Osteoblast (primary cell): Measurements from ENCODE around the gene CHRNA10. TPM values are rescaled to one million over a fixed set of nuclear protein-coding genes. Genes with fewer than 3 reads are reported as not detected.
A peak's percentile ranks its signal among the peaks of the same experiment; 100 is the strongest.
"Not testable (repeated sequence)": the region's sequence is repeated elsewhere in the genome, so short reads cannot be mapped to it uniquely, and the experiment has no call there.

Experiments
- DNase-seq: peaks from one replicate; pipeline ENCODE4 v3.0.0; 2011; ENCODE audit warnings: low spot score, mixed read lengths; ENCODE audit not compliant: insufficient read length; ENCODE audit errors: missing footprints
- H2AFZ ChIP-seq: 2 replicates; pipeline ENCODE4 v1.6.0; 2011; ENCODE audit warnings: mild to moderate bottlenecking, low read length
- H3K27ac ChIP-seq: 2 replicates; pipeline ENCODE4 v1.5.1; 2011; ENCODE audit warnings: mild to moderate bottlenecking, low read depth, low read length, moderate library complexity
- H3K27me3 ChIP-seq: 2 replicates; pipeline ENCODE4 v1.6.0; 2012; ENCODE audit warnings: mild to moderate bottlenecking, control low read depth, inconsistent platforms, low read length, moderate library complexity; ENCODE audit not compliant: insufficient read depth
- H3K36me3 ChIP-seq: 2 replicates; pipeline ENCODE4 v1.5.1; 2011; ENCODE audit warnings: mild to moderate bottlenecking, low read length, control low read depth, moderate library complexity; ENCODE audit not compliant: insufficient read depth
- H3K4me1 ChIP-seq: 2 replicates; pipeline ENCODE4 v1.5.1; 2011; ENCODE audit warnings: mild to moderate bottlenecking, low read length, control low read depth, moderate library complexity; ENCODE audit not compliant: insufficient read depth
- H3K4me2 ChIP-seq: 2 replicates; pipeline ENCODE4 v1.6.0; 2011; ENCODE audit warnings: mild to moderate bottlenecking, low read length; ENCODE audit not compliant: insufficient read depth
- H3K4me3 ChIP-seq: fragments of 200-600 bp; sonication (generic); 3 replicates; pipeline ENCODE4 v1.5.1; 2012; ENCODE audit warnings: mild to moderate bottlenecking, low read length, inconsistent platforms; ENCODE audit not compliant: insufficient read depth
- H3K79me2 ChIP-seq: 2 replicates; pipeline ENCODE4 v1.6.0; 2012; ENCODE audit warnings: mild to moderate bottlenecking, low read length, control low read depth, inconsistent platforms; ENCODE audit not compliant: insufficient read depth
- H3K9me3 ChIP-seq: 2 replicates; pipeline ENCODE4 v1.5.1; 2011; ENCODE audit warnings: low read depth, low read length, control low read depth
- H4K20me1 ChIP-seq: 2 replicates; pipeline ENCODE4 v1.6.0; 2012; ENCODE audit warnings: mild to moderate bottlenecking, low read length, control low read depth; ENCODE audit not compliant: insufficient read depth
- total RNA-seq: library from RNA; depleted of rRNA; stranded (reverse); fragments of >200 nt; gene quantifications from 2 replicates; pipeline ENCODE4 v1.2.3, GENCODE V29; 2012
- TF ChIP-seq, protein P1 (sequence below): IDR thresholded peaks from 2 replicates; pipeline ENCODE4 v1.5.1; 2011; ENCODE audit warnings: mild to moderate bottlenecking, low read depth, low read length, moderate library complexity; ENCODE audit errors: extremely low read depth

The CHRNA10 gene
- total RNA-seq, 1 donor = 0.72 TPM

DNA sequence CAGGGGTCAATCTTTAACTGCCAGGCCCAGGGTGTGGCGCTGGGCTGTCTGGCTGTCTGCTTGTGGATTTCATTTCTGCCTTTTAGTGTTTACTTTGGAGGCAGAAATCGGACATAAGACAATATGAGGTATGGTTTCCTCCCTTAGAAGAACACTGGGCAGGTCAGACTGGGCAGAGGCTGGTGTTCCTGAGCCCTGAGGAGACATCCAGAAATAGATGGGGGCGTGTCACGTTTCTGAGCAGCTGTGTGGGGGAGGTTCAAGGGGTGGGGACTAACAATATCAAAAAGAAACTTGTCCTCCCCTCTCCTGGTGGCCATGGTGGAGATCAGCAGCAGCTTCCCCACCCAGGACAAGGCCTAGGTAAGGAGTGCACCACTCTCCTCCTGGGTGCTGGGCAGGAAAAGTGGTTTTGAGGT is 26.4 kb downstream of the CHRNA10 start, which contains the start of gene ART1:
TSS of gene ART1 (plus strand) at position 312 of the 419 bp plus-strand sequence. CDS start 14,086 bp downstream, outside the sequence.
- H3K36me3 ChIP-seq = no peaks in the 10 kb centered on the region
- peaks cover 8% of the 10 kb centered on the region for H3K4me1 ChIP-seq
- no peak within 1 kb of the TSS for H3K27ac ChIP-seq
- no peaks in the 10 kb centered on the region for H3K9me3 ChIP-seq
- TF ChIP-seq, protein P1, sequence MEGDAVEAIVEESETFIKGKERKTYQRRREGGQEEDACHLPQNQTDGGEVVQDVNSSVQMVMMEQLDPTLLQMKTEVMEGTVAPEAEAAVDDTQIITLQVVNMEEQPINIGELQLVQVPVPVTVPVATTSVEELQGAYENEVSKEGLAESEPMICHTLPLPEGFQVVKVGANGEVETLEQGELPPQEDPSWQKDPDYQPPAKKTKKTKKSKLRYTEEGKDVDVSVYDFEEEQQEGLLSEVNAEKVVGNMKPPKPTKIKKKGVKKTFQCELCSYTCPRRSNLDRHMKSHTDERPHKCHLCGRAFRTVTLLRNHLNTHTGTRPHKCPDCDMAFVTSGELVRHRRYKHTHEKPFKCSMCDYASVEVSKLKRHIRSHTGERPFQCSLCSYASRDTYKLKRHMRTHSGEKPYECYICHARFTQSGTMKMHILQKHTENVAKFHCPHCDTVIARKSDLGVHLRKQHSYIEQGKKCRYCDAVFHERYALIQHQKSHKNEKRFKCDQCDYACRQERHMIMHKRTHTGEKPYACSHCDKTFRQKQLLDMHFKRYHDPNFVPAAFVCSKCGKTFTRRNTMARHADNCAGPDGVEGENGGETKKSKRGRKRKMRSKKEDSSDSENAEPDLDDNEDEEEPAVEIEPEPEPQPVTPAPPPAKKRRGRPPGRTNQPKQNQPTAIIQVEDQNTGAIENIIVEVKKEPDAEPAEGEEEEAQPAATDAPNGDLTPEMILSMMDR = no peak
- H3K79me2 ChIP-seq = no peaks in the 10 kb centered on the region
- no peak within 1 kb of the TSS for H3K4me2 ChIP-seq
- H4K20me1 ChIP-seq = no peaks in the 10 kb centered on the region
- DNase-seq = no peak
- no peak within 1 kb of the TSS for H2AFZ ChIP-seq
- H3K27me3 ChIP-seq = peaks cover 44% of the 10 kb centered on the region
- H3K4me3 ChIP-seq = no peak within 1 kb of the TSS

DNA sequence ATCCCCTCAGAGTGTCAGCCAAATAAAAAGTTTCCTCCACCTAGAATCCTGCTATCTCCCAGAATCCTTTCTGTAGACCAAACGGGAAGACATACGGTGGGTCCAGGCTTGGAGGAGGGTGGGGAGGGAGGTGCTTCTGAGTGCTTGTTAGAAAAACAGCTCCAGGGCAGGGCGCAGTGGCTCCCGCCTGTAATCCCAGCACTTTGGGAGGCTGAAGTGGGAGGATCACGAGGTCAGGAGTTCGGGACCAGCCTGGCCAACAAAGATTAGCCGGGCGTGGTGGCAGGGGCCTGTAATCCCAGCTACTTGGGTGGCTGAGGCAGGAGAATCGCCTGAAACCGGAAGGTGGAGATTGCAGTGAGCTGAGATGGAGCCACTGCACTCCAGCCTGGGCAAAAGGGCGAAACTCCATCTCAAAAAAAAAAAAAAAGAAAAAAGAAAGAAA is 28.1 kb downstream of the CHRNA10 start:
- H3K36me3 ChIP-seq, H3K9me3 ChIP-seq, H2AFZ ChIP-seq, H3K27ac ChIP-seq, H3K4me3 ChIP-seq, DNase-seq, H4K20me1 ChIP-seq, H3K4me1 ChIP-seq, H3K79me2 ChIP-seq: not testable (repeated sequence)
- Histone ChIP-seq H3K27me3 (peaks cover 36% of the 10 kb centered on the region), H3K4me2 (peak overlapping the region; percentile 74)

DNA sequence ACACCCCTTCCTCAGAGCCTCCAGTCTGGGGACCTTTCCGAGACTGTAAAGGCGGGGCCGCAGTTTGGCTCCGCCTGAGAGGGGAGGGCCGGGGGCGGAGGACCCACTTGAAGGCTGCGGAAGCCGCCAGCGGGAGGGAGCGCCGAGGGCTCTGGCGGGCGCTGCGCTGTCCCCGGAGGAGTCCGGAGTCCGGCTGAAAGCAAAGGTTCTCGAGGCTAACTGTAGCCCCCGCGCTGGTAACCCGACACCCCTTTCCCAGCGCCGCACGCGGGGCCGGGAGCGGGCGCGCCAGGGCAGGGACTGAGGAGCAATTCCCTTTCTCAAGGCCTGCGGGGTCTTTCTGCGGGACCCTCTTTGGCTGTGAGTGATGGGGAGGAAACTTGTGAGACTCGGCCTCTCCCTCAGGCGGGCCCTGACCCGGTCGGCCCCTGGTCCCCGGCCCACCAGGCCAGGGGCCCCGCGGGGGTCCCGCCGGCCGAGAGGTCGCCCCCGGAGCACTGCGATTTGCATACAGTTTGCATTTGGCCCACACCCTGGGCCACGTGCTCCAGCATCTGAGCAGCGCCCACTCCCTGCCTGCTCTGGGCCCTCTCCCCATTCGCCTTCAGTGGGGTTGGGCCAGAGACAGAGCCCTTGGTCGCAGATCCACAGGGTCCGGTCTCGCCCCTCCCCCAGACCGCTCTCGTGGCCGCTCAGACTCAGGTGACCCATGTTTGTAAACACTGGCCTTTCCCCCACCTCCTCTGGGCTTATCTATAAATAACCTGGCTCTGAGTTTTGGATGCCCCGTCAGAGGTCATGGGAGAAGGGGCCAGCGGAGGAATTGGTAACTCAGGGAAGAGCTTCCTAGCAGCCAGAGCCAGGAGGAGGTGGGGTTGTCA is 28.9 kb downstream of the CHRNA10 start:
- no peaks in the 10 kb centered on the region for H3K36me3 ChIP-seq
- no peak overlapping the region for H3K27ac ChIP-seq
- peak overlapping the region; percentile 62 for H3K4me3 ChIP-seq
- H3K4me2 ChIP-seq = peak overlapping the region; percentile 74
- peaks cover 40% of the 10 kb centered on the region for H3K27me3 ChIP-seq
- no peaks in the 10 kb centered on the region for H3K9me3 ChIP-seq
- TF ChIP-seq, protein P1 = no peak
- no peaks in the 10 kb centered on the region for H4K20me1 ChIP-seq
- H3K79me2 ChIP-seq = no peaks in the 10 kb centered on the region
- peaks cover 8% of the 10 kb centered on the region for H3K4me1 ChIP-seq
- H2AFZ ChIP-seq = peak overlapping the region; percentile 62
- peak; percentile 94 for DNase-seq

DNA sequence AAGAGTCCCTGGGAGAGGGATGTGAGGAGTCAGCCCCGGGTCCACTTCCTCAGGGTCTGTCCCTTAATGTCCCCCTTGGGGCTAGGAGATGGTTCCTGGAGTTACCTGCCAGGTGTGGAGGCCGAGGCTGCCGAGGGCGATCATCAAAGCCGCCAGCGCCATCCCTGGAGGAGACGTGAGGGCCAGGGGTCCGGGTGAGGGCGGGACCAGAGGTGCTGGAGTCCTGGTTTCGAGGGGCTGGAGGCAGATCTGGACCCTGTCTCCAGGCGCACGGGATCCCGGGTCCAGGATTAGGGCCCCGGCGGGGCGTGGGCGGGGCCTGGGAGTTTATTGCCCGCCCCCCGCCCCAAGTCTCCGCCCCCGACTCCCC is 29.5 kb downstream of the CHRNA10 start, which contains the start of gene ART5:
TSS of gene ART5 (minus strand) at position 292 of the 370 bp plus-strand sequence. CDS start at position 162, 130 bp downstream.
- Histone ChIP-seq H3K4me2 (peak within 1 kb of the TSS; percentile 74), H3K27ac (no peak within 1 kb of the TSS), H3K9me3 (no peaks in the 10 kb centered on the region), H3K4me3 (peak within 1 kb of the TSS; percentile 62), H3K4me1 (peaks cover 8% of the 10 kb centered on the region), H2AFZ (peak within 1 kb of the TSS; percentile 62), H3K27me3 (peaks cover 40% of the 10 kb centered on the region), H3K79me2 (no peaks in the 10 kb centered on the region), H3K36me3 (no peaks in the 10 kb centered on the region), H4K20me1 (no peaks in the 10 kb centered on the region)
- TF ChIP-seq, protein P1 = no peak
- peak; percentile 82 for DNase-seq
